ENCODE data around the gene TRIM16. TPM values are rescaled to one million over a fixed set of nuclear protein-coding genes. Genes with fewer than 3 reads are reported as not detected.
"Not testable (repeated sequence)": the region's sequence is repeated elsewhere in the genome, so short reads cannot be mapped to it uniquely, and the experiment has no call there.

Gene TRIM16
- total and polyA plus RNA-seq, 2 of the 8 experiments (the other 6 are each of a cell fraction or from before 2014, with no cell fraction given): 15.2 to 29.1 TPM

DNA sequence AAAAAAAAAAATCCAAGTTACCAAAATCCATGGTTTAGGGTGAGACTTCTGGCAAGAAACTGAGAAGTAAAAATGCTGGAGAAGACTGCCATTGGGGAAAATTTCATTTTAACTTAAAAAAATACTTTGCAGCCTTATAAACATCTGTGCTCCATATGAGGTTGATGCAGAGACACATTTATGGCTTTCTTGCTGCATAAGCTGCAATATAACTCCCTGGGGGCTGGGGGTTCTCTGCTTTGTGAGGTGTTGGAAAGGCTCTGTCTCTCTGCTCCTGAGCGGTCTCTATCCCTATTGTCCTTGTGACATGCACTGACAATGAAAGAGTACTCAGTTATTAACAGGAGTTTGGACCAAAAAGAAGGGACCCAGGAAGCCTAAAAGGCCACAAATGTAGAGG, 71.0 kb downstream of the TRIM16 start:
- H3K27me3 ChIP-seq (replicated peaks in 1 of 4; ENCODE audit: control insufficient read depth in 3 of 4, extremely low read depth in 1 of 4, insufficient read depth in 3 of 4, low read length in 3 of 4); H3K4me3 ChIP-seq (ENCODE audit: extremely low read depth in 1 of 4, insufficient read depth in 2 of 4, low read depth in 3 of 4, low read length in 4 of 4); H3K18ac ChIP-seq (ENCODE audit: extremely low read depth, low read length); H2AFZ ChIP-seq (ENCODE audit: low read length); FAIRE-seq; H2BK5ac ChIP-seq (ENCODE audit: low read depth, low read length); H3K79me2 ChIP-seq (ENCODE audit: control insufficient read depth in 1 of 2, insufficient read depth in 2 of 2, low read length in 2 of 2); H3K9ac ChIP-seq (replicated peaks in 1 of 4; ENCODE audit: extremely low read depth in 1 of 4, low read depth in 3 of 4, low read length in 3 of 4); H2BK120ac ChIP-seq (replicated peaks; ENCODE audit: low read depth, low read length); H4K91ac ChIP-seq (replicated peaks; ENCODE audit: insufficient read length, low read length); H3K9me3 ChIP-seq (ENCODE audit: insufficient read depth in 2 of 2, low read depth in 1 of 2, low read length in 1 of 2); H4K20me1 ChIP-seq (replicated peaks in 1 of 2; ENCODE audit: control insufficient read depth in 1 of 2, insufficient read depth in 2 of 2, low read length in 2 of 2); H3K14ac ChIP-seq (ENCODE audit: insufficient read length); H3K4ac ChIP-seq (replicated peaks; ENCODE audit: insufficient read length, low read depth, low read length); H3K36me3 ChIP-seq (ENCODE audit: control insufficient read depth in 2 of 4, insufficient read depth in 4 of 4, low read length in 3 of 4); H3K4me2 ChIP-seq (ENCODE audit: insufficient read depth in 1 of 2, low read depth in 2 of 2, low read length in 2 of 2); H3K79me1 ChIP-seq (ENCODE audit: low read depth, low read length); H3K23ac ChIP-seq (ENCODE audit: insufficient read length); H3K4me1 ChIP-seq (replicated peaks in 1 of 4; ENCODE audit: control insufficient read depth in 3 of 4, insufficient read depth in 4 of 4, low read length in 3 of 4); H3K56ac ChIP-seq (replicated peaks; ENCODE audit: insufficient read length, low read depth, low read length); H4K5ac ChIP-seq (ENCODE audit: insufficient read length, low read depth, low read length); H4K8ac ChIP-seq (ENCODE audit: extremely low read depth, insufficient read depth, low read length); H3K23me2 ChIP-seq (ENCODE audit: low read depth, low read length); H2AK5ac ChIP-seq (ENCODE audit: low read depth, low read length); CTCF ChIA-PET (ENCODE audit: partially characterized antibody); POLR2A ChIA-PET (ENCODE audit: partially characterized antibody); H2BK15ac ChIP-seq (ENCODE audit: low read length); H3K27ac ChIP-seq (ENCODE audit: low read depth, low read length); H2BK12ac ChIP-seq (ENCODE audit: low read depth, low read length); H2BK20ac ChIP-seq (ENCODE audit: low read length); DNase-seq (ENCODE audit: low read depth in 1 of 2, low spot score in 2 of 2): not testable (repeated sequence)
- WGBS, 2 experiments (ENCODE audit: extremely low coverage in 1 of 2, insufficient coverage in 1 of 2, insufficient read length in 1 of 2, insufficient replicate concordance in 2 of 2, low coverage in 1 of 2, low lambda C conversion rate in 2 of 2, missing lambda C conversion rate in 1 of 2): 100% methylated on average over 1 of the region's 1 CpG; no CpG with 5 or more reads in 1 of the 2 experiments

DNA sequence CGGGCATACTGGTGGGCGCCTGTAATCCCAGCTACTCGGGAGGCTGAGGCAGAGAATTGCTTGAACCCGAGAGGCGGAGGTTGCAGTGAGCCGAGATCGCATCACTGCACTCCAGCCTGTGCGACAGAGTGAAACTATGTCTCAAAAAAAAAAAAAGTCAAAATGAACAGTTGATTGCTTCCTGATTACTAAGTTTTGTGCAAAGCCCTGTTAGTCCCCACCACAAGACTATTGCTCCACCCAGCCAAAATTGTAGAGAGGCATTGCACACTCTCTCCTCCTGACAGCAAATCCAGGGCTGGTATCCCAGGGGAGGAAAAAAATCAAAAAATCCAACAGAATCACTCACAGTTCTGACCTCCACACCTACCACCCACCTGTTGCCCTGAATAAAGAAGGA, 91.2 kb downstream of the TRIM16 start:
- CTCF ChIA-PET (ENCODE audit: partially characterized antibody); FAIRE-seq; H3K56ac ChIP-seq (replicated peaks; ENCODE audit: insufficient read length, low read depth, low read length): not testable (repeated sequence)

More for the DNA sequence above, 91.2 kb downstream of the TRIM16 start:
- H3K27me3 ChIP-seq (replicated peaks in 1 of 4; ENCODE audit: control insufficient read depth in 3 of 4, extremely low read depth in 1 of 4, insufficient read depth in 3 of 4, low read length in 3 of 4); H4K8ac ChIP-seq (ENCODE audit: extremely low read depth, insufficient read depth, low read length); H3K4me2 ChIP-seq (ENCODE audit: insufficient read depth in 1 of 2, low read depth in 2 of 2, low read length in 2 of 2); H2BK15ac ChIP-seq (ENCODE audit: low read length); H3K36me3 ChIP-seq (ENCODE audit: control insufficient read depth in 2 of 4, insufficient read depth in 4 of 4, low read length in 3 of 4); H3K27ac ChIP-seq (ENCODE audit: low read depth, low read length); H2BK20ac ChIP-seq (ENCODE audit: low read length); H2AFZ ChIP-seq (ENCODE audit: low read length); H3K23ac ChIP-seq (ENCODE audit: insufficient read length); H4K20me1 ChIP-seq (replicated peaks in 1 of 2; ENCODE audit: control insufficient read depth in 1 of 2, insufficient read depth in 2 of 2, low read length in 2 of 2); H3K9me3 ChIP-seq (ENCODE audit: insufficient read depth in 2 of 2, low read depth in 1 of 2, low read length in 1 of 2); H2BK5ac ChIP-seq (ENCODE audit: low read depth, low read length); H3K79me1 ChIP-seq (ENCODE audit: low read depth, low read length); H3K14ac ChIP-seq (ENCODE audit: insufficient read length); H2BK120ac ChIP-seq (replicated peaks; ENCODE audit: low read depth, low read length); H2BK12ac ChIP-seq (ENCODE audit: low read depth, low read length); H3K4me1 ChIP-seq (replicated peaks in 1 of 4; ENCODE audit: control insufficient read depth in 3 of 4, insufficient read depth in 4 of 4, low read length in 3 of 4); H3K18ac ChIP-seq (ENCODE audit: extremely low read depth, low read length); H3K4ac ChIP-seq (replicated peaks; ENCODE audit: insufficient read length, low read depth, low read length); H2AK5ac ChIP-seq (ENCODE audit: low read depth, low read length); POLR2A ChIA-PET (ENCODE audit: partially characterized antibody); H3K79me2 ChIP-seq (ENCODE audit: control insufficient read depth in 1 of 2, insufficient read depth in 2 of 2, low read length in 2 of 2); DNase-seq (ENCODE audit: low read depth in 1 of 2, low spot score in 2 of 2); H3K23me2 ChIP-seq (ENCODE audit: low read depth, low read length); H4K91ac ChIP-seq (replicated peaks; ENCODE audit: insufficient read length, low read length); H3K4me3 ChIP-seq (ENCODE audit: extremely low read depth in 1 of 4, insufficient read depth in 2 of 4, low read depth in 3 of 4, low read length in 4 of 4); H4K5ac ChIP-seq (ENCODE audit: insufficient read length, low read depth, low read length); H3K9ac ChIP-seq (replicated peaks in 1 of 4; ENCODE audit: extremely low read depth in 1 of 4, low read depth in 3 of 4, low read length in 3 of 4): not testable (repeated sequence)
- WGBS, 2 experiments (ENCODE audit: extremely low coverage in 1 of 2, insufficient coverage in 1 of 2, insufficient read length in 1 of 2, insufficient replicate concordance in 2 of 2, low coverage in 1 of 2, low lambda C conversion rate in 2 of 2, missing lambda C conversion rate in 1 of 2): 80% methylated on average over 1 of the region's 8 CpGs; no CpG with 5 or more reads in 1 of the 2 experiments

Measured in H1 (cell line).